ENCODE results near the gene B3GAT3.
A peak's percentile ranks its signal among the peaks of the same experiment; 100 is the strongest.
"Not testable (repeated sequence)": the region's sequence is repeated elsewhere in the genome, so short reads cannot be mapped to it uniquely, and the experiment has no call there.

B3GAT3 gene

GRCh38 chr11:62665075-62665598 lies 43.4 kb upstream of the B3GAT3 start, which contains the start of the genes C11orf98 and CSKMT:
Gene C11orf98, minus strand, starts transcription at chr11:62665210. Its CDS starts 41 bp downstream, at chr11:62665169.
Gene CSKMT, plus strand, starts transcription at chr11:62665312. Its CDS starts 568 bp downstream, at chr11:62665880.
- H3K4me3 ChIP-seq (ENCODE audit: low read length) = peak within 1 kb of the TSS; percentile 88
- DNase-seq (ENCODE audit: low read depth) = no peak
- no peak for TF ChIP-seq CTCF (conservative IDR thresholded peaks at IDR 0.05; ENCODE audit: low read depth, low read length)

GRCh38 chr11:62664405-62665074 lies 42.8 kb upstream of the B3GAT3 start:
- DNase-seq (ENCODE audit: low read depth) = no peak
- peak overlapping the region; percentile 88 for H3K4me3 ChIP-seq (ENCODE audit: low read length)
- TF ChIP-seq CTCF (conservative IDR thresholded peaks at IDR 0.05; ENCODE audit: low read depth, low read length) = no peak

GRCh38 chr11:62656796-62657429 lies 35.1 kb upstream of the B3GAT3 start:
- TF ChIP-seq CTCF (conservative IDR thresholded peaks at IDR 0.05; ENCODE audit: low read depth, low read length) = no peak
- no peak overlapping the region for H3K4me3 ChIP-seq (ENCODE audit: low read length)
- no peak for DNase-seq (ENCODE audit: low read depth)

GRCh38 chr11:62654297-62654696 lies 32.5 kb upstream of the B3GAT3 start:
- TF ChIP-seq CTCF (conservative IDR thresholded peaks at IDR 0.05; ENCODE audit: low read depth, low read length) = no peak
- no peak for DNase-seq (ENCODE audit: low read depth)
- no peak overlapping the region for H3K4me3 ChIP-seq (ENCODE audit: low read length)

- DNase-seq (ENCODE audit: low read depth) = no peak
- TF ChIP-seq CTCF (conservative IDR thresholded peaks at IDR 0.05; ENCODE audit: low read depth, low read length) = no peak
- H3K4me3 ChIP-seq (ENCODE audit: low read length) = peak overlapping the region; percentile 78
Measured at GRCh38 chr11:62652161-62653006, 30.6 kb upstream of the B3GAT3 start.

GRCh38 chr11:62650283-62650682 lies 28.5 kb upstream of the B3GAT3 start:
- DNase-seq (ENCODE audit: low read depth); H3K4me3 ChIP-seq (ENCODE audit: low read length): not testable (repeated sequence)

- H3K4me3 ChIP-seq (ENCODE audit: low read length) = no peak overlapping the region
- DNase-seq (ENCODE audit: low read depth) = no peak
Measured at GRCh38 chr11:62649486-62649885, 27.7 kb upstream of the B3GAT3 start.

More at GRCh38 chr11:62649486-62649885, 27.7 kb upstream of the B3GAT3 start:
- TF ChIP-seq CTCF (conservative IDR thresholded peaks at IDR 0.05; ENCODE audit: low read depth, low read length) = no peak
